IMR-90 (cell line): Measurements from ENCODE around the gene ADAMTS9. TPM values are rescaled to one million over a fixed set of nuclear protein-coding genes. Genes with fewer than 3 reads are reported as not detected.

Source experiments
- ATAC-seq: fragments of 200-7000 bp; cut with Tn5 transposase; 2 replicates; pipeline ENCODE4 v1.9.1; 2020; ENCODE audit warnings: low read depth, mild to moderate bottlenecking, moderate library complexity
- BruUV-seq: library from RNA; stranded (reverse); fragments of 400-500 nt; replicated peaks from 2 replicates; lab custom pipeline; 2021; lab: Mats Ljungman, UMichigan
- CTCF ChIA-PET: fragments of 300-600 bp; formaldehyde crosslinking; extraction: SDS; loops from one replicate; lab custom pipeline; 2021; ENCODE audit warnings: antibody characterized with exemption; lab: Yijun Ruan, JAX
- POLR2A ChIA-PET: fragments of 300-600 bp; sonication (Branson Sonifier 250); formaldehyde crosslinking; loops from one replicate; lab custom pipeline; 2022; ENCODE audit warnings: antibody characterized with exemption; ENCODE audit not compliant: unreplicated experiment; lab: Charles Lee
- DNase-seq: peaks from one replicate; pipeline ENCODE4 v3.0.0; 2013
- H2AFZ ChIP-seq: replicated peaks from 2 replicates; pipeline ENCODE3; 2013; ENCODE audit warnings: low read length, mild to moderate bottlenecking; ENCODE audit not compliant: poor library complexity
- H2AK5ac ChIP-seq: 2 replicates; pipeline ENCODE4 v1.6.1; 2013; ENCODE audit warnings: low read depth, low read length, inconsistent platforms
- H2AK9ac ChIP-seq: replicated peaks from 2 replicates; pipeline ENCODE3; 2013; ENCODE audit warnings: mild to moderate bottlenecking, low read depth, low read length, moderate library complexity; ENCODE audit not compliant: poor library complexity
- H2BK120ac ChIP-seq: 2 replicates; pipeline ENCODE4 v1.6.1; 2013; ENCODE audit warnings: low read depth, low read length, inconsistent platforms
- H2BK15ac ChIP-seq: 3 replicates; pipeline ENCODE4 v1.6.1; 2013; ENCODE audit warnings: low read depth, low read length, inconsistent platforms
- H2BK20ac ChIP-seq: 2 replicates; pipeline ENCODE4 v1.6.1; 2013; ENCODE audit warnings: low read depth, mild to moderate bottlenecking, inconsistent platforms, low read length, moderate library complexity
- H2BK5ac ChIP-seq: 2 replicates; pipeline ENCODE4 v1.6.1; 2013; ENCODE audit warnings: mild to moderate bottlenecking, low read depth, low read length, inconsistent platforms; ENCODE audit not compliant: poor library complexity, severe bottlenecking
- H3K14ac ChIP-seq: replicated peaks from 2 replicates; pipeline ENCODE4 v1.6.1; 2013; ENCODE audit warnings: low read depth, low read length, inconsistent platforms
- H3K18ac ChIP-seq: 2 replicates; pipeline ENCODE4 v1.6.1; 2013; ENCODE audit warnings: low read depth, low read length, control low read depth
- H3K23ac ChIP-seq: 2 replicates; pipeline ENCODE4 v1.6.1; 2013; ENCODE audit warnings: low read depth, low read length, inconsistent platforms
- H3K27ac ChIP-seq: 2 replicates; pipeline ENCODE4 v1.5.1; 2013; ENCODE audit warnings: mild to moderate bottlenecking, control low read depth, low read length; ENCODE audit not compliant: insufficient read depth
- H3K27me3 ChIP-seq: 2 replicates; pipeline ENCODE4 v1.6.1; 2013; ENCODE audit warnings: low read length; ENCODE audit not compliant: control insufficient read depth, insufficient read depth
- H3K36me3 ChIP-seq: 2 replicates; pipeline ENCODE4 v1.6.1; 2013; ENCODE audit warnings: low read length, mixed read lengths; ENCODE audit not compliant: control insufficient read depth, insufficient read depth
- H3K4ac ChIP-seq: 2 replicates; pipeline ENCODE4 v1.6.1; 2013; ENCODE audit warnings: low read depth, low read length, inconsistent platforms
- H3K4me1 ChIP-seq: 2 replicates; pipeline ENCODE4 v1.6.1; 2013; ENCODE audit warnings: low read length, mixed read lengths; ENCODE audit not compliant: control insufficient read depth, insufficient read depth
- H3K4me2 ChIP-seq: 2 replicates; pipeline ENCODE4 v1.6.1; 2013; ENCODE audit warnings: low read depth, mild to moderate bottlenecking, control low read depth, low read length, moderate library complexity
- H3K4me3 ChIP-seq: 2 replicates; pipeline ENCODE4 v1.5.1; 2013; ENCODE audit warnings: low read depth, mild to moderate bottlenecking, control low read depth, low read length, moderate library complexity; ENCODE audit not compliant: insufficient read depth
- H3K56ac ChIP-seq: 2 replicates; pipeline ENCODE4 v1.6.1; 2013; ENCODE audit warnings: low read length, inconsistent platforms; ENCODE audit not compliant: insufficient read depth; ENCODE audit errors: extremely low read depth
- H3K79me1 ChIP-seq, 2 experiments: 2 replicates each; pipeline ENCODE4 v1.6.1; 2013; ENCODE audit warnings: low read length in 2 of 2, inconsistent platforms in 1 of 2, low read depth in 1 of 2
- H3K9ac ChIP-seq: 2 replicates; pipeline ENCODE4 v1.6.1; 2013; ENCODE audit warnings: low read depth, low read length, control low read depth
- H3K9me1 ChIP-seq: 2 replicates; pipeline ENCODE4 v1.6.1; 2013; ENCODE audit warnings: low read length, inconsistent platforms; ENCODE audit not compliant: insufficient read depth
- H3K9me3 ChIP-seq: 2 replicates; pipeline ENCODE4 v1.6.1; 2013; ENCODE audit warnings: low read length; ENCODE audit not compliant: control insufficient read depth, insufficient read depth
- H4K20me1 ChIP-seq: 2 replicates; pipeline ENCODE4 v1.6.1; 2013; ENCODE audit warnings: low read length, inconsistent platforms; ENCODE audit not compliant: insufficient read depth
- H4K5ac ChIP-seq: 2 replicates; pipeline ENCODE4 v1.6.1; 2013; ENCODE audit warnings: mild to moderate bottlenecking, low read depth, low read length, control low read depth
- H4K8ac ChIP-seq, 2 experiments: 2 replicates each; pipeline ENCODE4 v1.6.1; 2013; ENCODE audit warnings: low read depth in 2 of 2, low read length in 2 of 2, control low read depth in 1 of 2, inconsistent platforms in 1 of 2
- H4K91ac ChIP-seq: 2 replicates; pipeline ENCODE4 v1.6.1; 2013; ENCODE audit warnings: low read depth, low read length, inconsistent platforms; ENCODE audit not compliant: insufficient read depth
- BHLHE40 ChIP-seq: fragments of 150-350 bp; IDR thresholded peaks from 2 replicates; pipeline ENCODE4 v1.6.1; 2016; ENCODE audit warnings: mild to moderate bottlenecking, low read depth, low read length
- CHD1 ChIP-seq: IDR thresholded peaks from 2 replicates; pipeline ENCODE4 v1.6.1; 2012; ENCODE audit warnings: low read depth, low read length, improper control_type of control experiment
- ELK1 ChIP-seq: fragments of 150-350 bp; IDR thresholded peaks from 2 replicates; pipeline ENCODE4 v1.6.1; 2016; ENCODE audit warnings: low read depth, mild to moderate bottlenecking, low read length, moderate library complexity, borderline replicate concordance
- MAFK ChIP-seq: IDR thresholded peaks from 2 replicates; pipeline ENCODE4 v1.6.1; 2012; ENCODE audit warnings: low read depth, low read length, improper control_type of control experiment
- NFE2L2 ChIP-seq: fragments of 150-350 bp; IDR thresholded peaks from 2 replicates; pipeline ENCODE4 v1.6.1; 2016; ENCODE audit warnings: low read depth, mild to moderate bottlenecking, low read length
- RCOR1 ChIP-seq: IDR thresholded peaks from 2 replicates; pipeline ENCODE4 v1.6.1; 2012; ENCODE audit warnings: mild to moderate bottlenecking, low read length, improper control_type of control experiment; ENCODE audit not compliant: insufficient replicate concordance
- WGBS, 2 experiments: methylation state at CpG; one replicate each; pipeline versions ENCODE4 v1.1.5 to v1.1.7; 2013; ENCODE audit warnings: missing lambda C conversion rate in 2 of 2; ENCODE audit not compliant: insufficient read length in 1 of 2; ENCODE audit errors: extremely low coverage in 2 of 2; 5-methylcytosine and 5-hydroxymethylcytosine counted together
- dilution Hi-C: fragments of 300-500 bp; cut with HindIII; formaldehyde crosslinking; loops from one replicate; pipeline ENCODE4 v1.14.3; 2018; ENCODE audit warnings: low sequenced_read_pairs; ENCODE audit not compliant: unreplicated experiment
- in situ Hi-C: fragments of 300-500 bp; cut with MboI; formaldehyde crosslinking; loops from 3 replicates; pipeline ENCODE4 v1.14.3; 2019; ENCODE audit warnings: low sequenced_read_pairs, inconsistent platforms, mixed read lengths
- intact Hi-C: fragments of 100-400 bp; cut with micrococcal nuclease; formaldehyde crosslinking; loops from 2 replicates; pipeline ENCODE4 v1.10.0; 2022
- polyA plus RNA-seq, 3 experiments: library from polyadenylated mRNA; depleted of rRNA; stranded (reverse); fragments of >200 nt; gene quantifications; 2 replicates each; pipeline ENCODE4 v1.2.3, GENCODE V29; 2012; ENCODE audit warnings: low replicate concordance in 1 of 3
- total RNA-seq: library from RNA; depleted of rRNA; stranded (reverse); fragments of >200 nt; gene quantifications from 2 replicates; pipeline ENCODE4 v1.2.3, GENCODE V29; 2012
- TF ChIP-seq, protein P1 (sequence below): conservative IDR thresholded peaks from 2 replicates; pipeline ENCODE4 v1.5.1; 2012; ENCODE audit warnings: mild to moderate bottlenecking, low read depth, low read length, improper control_type of control experiment
- TF ChIP-seq, protein P2 (sequence below): fragments of 150-350 bp; IDR thresholded peaks from 2 replicates; pipeline ENCODE4 v1.6.1; 2017; ENCODE audit warnings: mild to moderate bottlenecking, antibody characterized with exemption, low read length, low read depth

ADAMTS9 gene
- total and polyA plus RNA-seq, 2 of the 4 experiments (the other 2 are of a cell fraction): 0.55 to 1.1 TPM

DNA sequence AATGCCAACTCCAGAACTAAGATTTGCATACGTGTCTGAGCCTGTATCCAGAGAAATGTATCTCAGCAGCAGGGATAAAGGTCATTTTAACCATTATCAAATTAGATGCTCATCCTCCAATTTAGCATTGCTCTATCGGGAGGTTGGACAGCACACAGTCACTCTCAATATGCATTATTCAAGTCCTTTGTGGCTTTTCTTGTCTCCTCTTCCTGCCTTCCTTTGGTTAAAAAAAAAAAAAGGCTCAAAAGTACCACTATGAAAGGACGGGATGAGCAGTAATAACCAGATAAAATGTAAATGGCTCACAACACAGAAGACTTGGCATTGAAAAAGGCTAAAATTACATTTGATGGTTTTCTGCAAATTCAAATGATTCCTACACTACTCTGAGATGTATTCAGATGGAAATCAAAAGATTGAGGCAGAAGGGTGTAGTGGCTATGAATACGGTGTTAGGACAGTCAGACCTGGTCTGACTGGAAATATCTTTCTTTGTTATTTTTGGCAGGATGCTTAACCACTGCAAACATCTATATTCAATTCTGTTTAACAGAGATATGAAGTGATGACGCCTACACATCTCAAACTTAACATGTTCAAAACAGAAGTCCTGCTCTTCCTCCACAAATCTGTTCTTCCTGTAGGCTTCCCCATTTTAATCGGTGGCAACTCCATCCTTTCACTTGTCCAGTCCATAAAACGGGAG, 109.6 kb downstream of the ADAMTS9 start:
- ATAC-seq: no peak
- H2BK15ac ChIP-seq: no peak overlapping the region
- TF ChIP-seq MAFK: no peak
- TF ChIP-seq, protein P1, sequence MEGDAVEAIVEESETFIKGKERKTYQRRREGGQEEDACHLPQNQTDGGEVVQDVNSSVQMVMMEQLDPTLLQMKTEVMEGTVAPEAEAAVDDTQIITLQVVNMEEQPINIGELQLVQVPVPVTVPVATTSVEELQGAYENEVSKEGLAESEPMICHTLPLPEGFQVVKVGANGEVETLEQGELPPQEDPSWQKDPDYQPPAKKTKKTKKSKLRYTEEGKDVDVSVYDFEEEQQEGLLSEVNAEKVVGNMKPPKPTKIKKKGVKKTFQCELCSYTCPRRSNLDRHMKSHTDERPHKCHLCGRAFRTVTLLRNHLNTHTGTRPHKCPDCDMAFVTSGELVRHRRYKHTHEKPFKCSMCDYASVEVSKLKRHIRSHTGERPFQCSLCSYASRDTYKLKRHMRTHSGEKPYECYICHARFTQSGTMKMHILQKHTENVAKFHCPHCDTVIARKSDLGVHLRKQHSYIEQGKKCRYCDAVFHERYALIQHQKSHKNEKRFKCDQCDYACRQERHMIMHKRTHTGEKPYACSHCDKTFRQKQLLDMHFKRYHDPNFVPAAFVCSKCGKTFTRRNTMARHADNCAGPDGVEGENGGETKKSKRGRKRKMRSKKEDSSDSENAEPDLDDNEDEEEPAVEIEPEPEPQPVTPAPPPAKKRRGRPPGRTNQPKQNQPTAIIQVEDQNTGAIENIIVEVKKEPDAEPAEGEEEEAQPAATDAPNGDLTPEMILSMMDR: no peak
- TF ChIP-seq NFE2L2: no peak
- TF ChIP-seq ELK1: no peak
- no peak for TF ChIP-seq RCOR1
- no peak for TF ChIP-seq CHD1
- TF ChIP-seq BHLHE40: no peak
- TF ChIP-seq, protein P2, sequence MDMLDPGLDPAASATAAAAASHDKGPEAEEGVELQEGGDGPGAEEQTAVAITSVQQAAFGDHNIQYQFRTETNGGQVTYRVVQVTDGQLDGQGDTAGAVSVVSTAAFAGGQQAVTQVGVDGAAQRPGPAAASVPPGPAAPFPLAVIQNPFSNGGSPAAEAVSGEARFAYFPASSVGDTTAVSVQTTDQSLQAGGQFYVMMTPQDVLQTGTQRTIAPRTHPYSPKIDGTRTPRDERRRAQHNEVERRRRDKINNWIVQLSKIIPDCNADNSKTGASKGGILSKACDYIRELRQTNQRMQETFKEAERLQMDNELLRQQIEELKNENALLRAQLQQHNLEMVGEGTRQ: no peak
- in situ Hi-C loops: no loop called here
- no peaks in the 10 kb centered on the region for H3K9me3 ChIP-seq
- H3K56ac ChIP-seq: no peak overlapping the region
- H3K9me1 ChIP-seq: no peaks in the 10 kb centered on the region; the same call in 1 of the 2 replicates
- CTCF ChIA-PET: interaction anchor here (0.5 kb wide), 1 partner anchor 26 kb away, joined by 3 read pairs; no protein-coding TSS in a partner anchor
- no peaks in the 10 kb centered on the region for H3K79me1 ChIP-seq
- H3K14ac ChIP-seq: no peak overlapping the region
- H4K5ac ChIP-seq: no peak overlapping the region
- peaks cover 5% of the 10 kb centered on the region for H3K27me3 ChIP-seq
- H3K36me3 ChIP-seq: no peaks in the 10 kb centered on the region; the same call in 1 of the 2 replicates
- intact Hi-C loops: no loop called here
- POLR2A ChIA-PET: no interaction called here
- H3K9ac ChIP-seq: no peak overlapping the region
- no peak for DNase-seq
- H4K91ac ChIP-seq: no peak overlapping the region
- no peak overlapping the region for H3K18ac ChIP-seq
- no peak overlapping the region for H3K27ac ChIP-seq
- no peak overlapping the region for H2AFZ ChIP-seq
- no peak overlapping the region for H2AK9ac ChIP-seq
- no peak overlapping the region for H4K8ac ChIP-seq
- H4K20me1 ChIP-seq: no peaks in the 10 kb centered on the region
- H2BK120ac ChIP-seq: no peak overlapping the region
- H2BK20ac ChIP-seq: no peak overlapping the region
- H2BK5ac ChIP-seq: no peak overlapping the region
- H3K4me2 ChIP-seq: no peak overlapping the region
- H3K23ac ChIP-seq: no peak overlapping the region
- 73% methylated on average over 3 of the region's 7 CpGs; no CpG with 5 or more reads in 1 of the 2 experiments for WGBS, 2 experiments
- dilution Hi-C loops: no loop called here
- H3K4me3 ChIP-seq: no peak overlapping the region
- no peaks in the 10 kb centered on the region; the same call in 1 of the 2 replicates for H3K4me1 ChIP-seq
- H2AK5ac ChIP-seq: no peak overlapping the region
- no TSS peak for BruUV-seq
- no peak overlapping the region for H3K4ac ChIP-seq
